SU-DHL-6 (cell line): ENCODE measurements around the gene C1orf198.

ENCODE experiments used
- EZH2phosphoT487 ChIP-seq: fragments of 200-600 bp; sonication (generic), shearing (Covaris generic); conservative IDR thresholded peaks from 2 replicates; pipeline ENCODE4 v1.6.1; 2018; ENCODE audit warnings: mild to moderate bottlenecking, antibody characterized with exemption, low read length, moderate library complexity, mixed read lengths
- TF ChIP-seq, protein P1 (sequence below): fragments of 200-600 bp; sonication (generic); IDR thresholded peaks from one replicate; pipeline ENCODE4 v1.5.1; 2017; ENCODE audit warnings: antibody characterized with exemption, mild to moderate bottlenecking, low read length, moderate library complexity; ENCODE audit not compliant: insufficient read depth, poor library complexity, severe bottlenecking

DNA sequence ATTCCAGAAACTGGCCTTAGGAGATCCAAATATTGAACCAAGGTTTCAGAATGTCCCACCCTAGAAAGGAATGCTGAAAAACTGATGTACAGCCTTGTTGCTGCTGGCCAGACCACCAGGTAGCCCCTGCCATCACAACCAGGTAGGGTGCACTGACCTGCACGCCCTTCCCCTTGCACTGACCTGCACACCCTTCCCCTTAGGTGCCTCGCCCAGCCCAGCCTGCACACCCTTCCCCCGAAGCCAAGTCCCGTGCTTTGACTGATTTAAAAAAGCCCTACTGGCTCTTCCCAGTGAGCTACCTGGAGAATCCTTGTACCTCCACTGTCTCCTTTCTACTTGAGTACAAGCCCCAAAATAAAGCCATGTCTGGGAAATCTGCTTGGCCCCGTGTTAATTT is 26.3 kb upstream of the C1orf198 start:
- TF ChIP-seq, protein P1, sequence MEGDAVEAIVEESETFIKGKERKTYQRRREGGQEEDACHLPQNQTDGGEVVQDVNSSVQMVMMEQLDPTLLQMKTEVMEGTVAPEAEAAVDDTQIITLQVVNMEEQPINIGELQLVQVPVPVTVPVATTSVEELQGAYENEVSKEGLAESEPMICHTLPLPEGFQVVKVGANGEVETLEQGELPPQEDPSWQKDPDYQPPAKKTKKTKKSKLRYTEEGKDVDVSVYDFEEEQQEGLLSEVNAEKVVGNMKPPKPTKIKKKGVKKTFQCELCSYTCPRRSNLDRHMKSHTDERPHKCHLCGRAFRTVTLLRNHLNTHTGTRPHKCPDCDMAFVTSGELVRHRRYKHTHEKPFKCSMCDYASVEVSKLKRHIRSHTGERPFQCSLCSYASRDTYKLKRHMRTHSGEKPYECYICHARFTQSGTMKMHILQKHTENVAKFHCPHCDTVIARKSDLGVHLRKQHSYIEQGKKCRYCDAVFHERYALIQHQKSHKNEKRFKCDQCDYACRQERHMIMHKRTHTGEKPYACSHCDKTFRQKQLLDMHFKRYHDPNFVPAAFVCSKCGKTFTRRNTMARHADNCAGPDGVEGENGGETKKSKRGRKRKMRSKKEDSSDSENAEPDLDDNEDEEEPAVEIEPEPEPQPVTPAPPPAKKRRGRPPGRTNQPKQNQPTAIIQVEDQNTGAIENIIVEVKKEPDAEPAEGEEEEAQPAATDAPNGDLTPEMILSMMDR, result no peak
- no peak for TF ChIP-seq EZH2phosphoT487
